PC-9 (cell line): Measurements from ENCODE around the gene CRY1.

Source experiments
- CTCF ChIP-seq: fragments of 200-600 bp; sonication (generic); conservative IDR thresholded peaks from 2 replicates; pipeline ENCODE4 v1.6.1; 2017; ENCODE audit warnings: mixed run types, antibody characterized with exemption, mild to moderate bottlenecking, moderate library complexity
- EZH2 ChIP-seq: fragments of 200-600 bp; sonication (generic); IDR thresholded peaks from 2 replicates; pipeline ENCODE4 v1.8.0; 2017; ENCODE audit warnings: antibody characterized with exemption, low read depth

GRCh38 chr12:106953352-106954250, 139.7 kb downstream of the CRY1 start:
- no peak for TF ChIP-seq EZH2
- TF ChIP-seq CTCF, result no peak
